ENCODE results near the gene POMT1. TPM values are rescaled to one million over a fixed set of nuclear protein-coding genes. Genes with fewer than 3 reads are reported as not detected.
"Not testable (repeated sequence)": the region's sequence is repeated elsewhere in the genome, so short reads cannot be mapped to it uniquely, and the experiment has no call there.

POMT1 gene
- total RNA-seq, 1 experiment from 2014 or later: 58.0 TPM

DNA sequence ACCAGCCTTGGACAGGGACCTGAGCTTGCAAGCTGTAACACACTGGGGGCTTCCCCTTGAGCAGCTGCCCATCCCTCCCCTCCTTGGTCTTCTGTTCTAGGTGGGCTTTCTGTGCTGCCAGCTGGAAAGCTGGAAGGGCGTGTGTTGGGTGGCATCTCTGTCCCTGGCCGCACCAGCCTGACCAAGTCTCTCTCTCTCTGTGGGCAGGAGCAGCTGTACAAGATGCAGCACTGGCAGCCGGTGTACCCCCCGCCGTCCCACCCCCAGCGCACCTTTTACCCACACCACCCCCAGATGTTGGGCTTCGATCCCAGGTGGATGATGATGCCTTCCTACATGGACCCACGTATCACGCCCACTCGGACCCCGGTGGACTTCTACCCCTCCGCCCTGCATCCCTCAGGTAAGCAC lies 32.1 kb upstream of the POMT1 start:
- BruUV-seq (replicated peaks): no TSS peak
- CTCF ChIA-PET: no interaction called here
- Histone ChIP-seq H3K27ac (ENCODE audit: low read length) (no peak overlapping the region), H3K4me3 (ENCODE audit: low read depth in 2 of 2, low read length in 2 of 2) (no peak overlapping the region), H3K36me3 (ENCODE audit: control insufficient read depth, insufficient read depth, low read length) (peaks cover 27% of the 10 kb centered on the region), H3K9me3 (ENCODE audit: control insufficient read depth, insufficient read depth, low read depth, low read length) (no peaks in the 10 kb centered on the region), H3K27me3 (ENCODE audit: control insufficient read depth, insufficient read depth, low read length) (no peaks in the 10 kb centered on the region), H3K4me1 (ENCODE audit: control insufficient read depth, insufficient read depth, low read length) (no peaks in the 10 kb centered on the region)
- ATAC-seq: no peak
- no peak for DNase-seq (ENCODE audit: low read depth, low spot score)
- in situ Hi-C loops (cut with HindIII; ENCODE audit: low pct_unique_long_range_greater_than_20kb, low sequenced_read_pairs): no loop called here
- TF ChIP-seq TCF7L2 (IDR thresholded peaks at IDR 0.05; ENCODE audit: low read depth, low read length) (no peak), REST (IDR thresholded peaks at IDR 0.05; ENCODE audit: insufficient read depth in 1 of 2, low read depth in 2 of 2, low read length in 1 of 2) (no peak), SIN3A (IDR thresholded peaks at IDR 0.05; ENCODE audit: borderline replicate concordance, insufficient read depth, low read depth, low read length) (no peak), POLR2AphosphoS5 (IDR thresholded peaks at IDR 0.05; ENCODE audit: low read depth, low read length) (no peak)
- TF ChIP-seq, protein P1, sequence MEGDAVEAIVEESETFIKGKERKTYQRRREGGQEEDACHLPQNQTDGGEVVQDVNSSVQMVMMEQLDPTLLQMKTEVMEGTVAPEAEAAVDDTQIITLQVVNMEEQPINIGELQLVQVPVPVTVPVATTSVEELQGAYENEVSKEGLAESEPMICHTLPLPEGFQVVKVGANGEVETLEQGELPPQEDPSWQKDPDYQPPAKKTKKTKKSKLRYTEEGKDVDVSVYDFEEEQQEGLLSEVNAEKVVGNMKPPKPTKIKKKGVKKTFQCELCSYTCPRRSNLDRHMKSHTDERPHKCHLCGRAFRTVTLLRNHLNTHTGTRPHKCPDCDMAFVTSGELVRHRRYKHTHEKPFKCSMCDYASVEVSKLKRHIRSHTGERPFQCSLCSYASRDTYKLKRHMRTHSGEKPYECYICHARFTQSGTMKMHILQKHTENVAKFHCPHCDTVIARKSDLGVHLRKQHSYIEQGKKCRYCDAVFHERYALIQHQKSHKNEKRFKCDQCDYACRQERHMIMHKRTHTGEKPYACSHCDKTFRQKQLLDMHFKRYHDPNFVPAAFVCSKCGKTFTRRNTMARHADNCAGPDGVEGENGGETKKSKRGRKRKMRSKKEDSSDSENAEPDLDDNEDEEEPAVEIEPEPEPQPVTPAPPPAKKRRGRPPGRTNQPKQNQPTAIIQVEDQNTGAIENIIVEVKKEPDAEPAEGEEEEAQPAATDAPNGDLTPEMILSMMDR (IDR thresholded peaks at IDR 0.05): no peak
- intact Hi-C loops (cut with micrococcal nuclease; ENCODE audit: unreplicated experiment): no loop called here
- POLR2A ChIA-PET: no interaction called here

DNA sequence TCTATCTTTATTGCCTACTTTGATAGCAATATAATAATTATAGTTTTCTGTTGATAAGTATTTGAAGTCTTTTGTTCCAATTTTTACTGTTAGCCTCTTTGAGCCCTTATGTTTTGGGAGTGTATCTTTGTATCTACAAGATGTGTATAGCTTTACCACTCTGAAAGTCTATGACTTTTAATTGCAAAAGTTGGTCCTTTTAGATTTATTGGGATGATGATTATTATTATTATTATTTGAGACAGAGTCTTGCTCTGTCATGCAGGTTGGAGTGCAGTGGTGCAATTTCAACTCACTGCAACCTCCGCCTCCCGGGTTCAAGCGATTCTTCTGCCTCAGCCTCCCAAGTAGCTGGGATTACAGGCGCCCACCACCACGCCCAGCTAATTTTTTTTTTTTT lies 30.6 kb upstream of the POMT1 start:
- POLR2A ChIA-PET; H3K27me3 ChIP-seq (ENCODE audit: control insufficient read depth, insufficient read depth, low read length); CTCF ChIA-PET; H3K27ac ChIP-seq (ENCODE audit: low read length); H3K4me1 ChIP-seq (ENCODE audit: control insufficient read depth, insufficient read depth, low read length); BruUV-seq (replicated peaks); DNase-seq (ENCODE audit: low read depth, low spot score); in situ Hi-C loops (cut with HindIII; ENCODE audit: low pct_unique_long_range_greater_than_20kb, low sequenced_read_pairs); H3K4me3 ChIP-seq (ENCODE audit: low read depth in 2 of 2, low read length in 2 of 2); H3K9me3 ChIP-seq (ENCODE audit: control insufficient read depth, insufficient read depth, low read depth, low read length); intact Hi-C loops (cut with micrococcal nuclease; ENCODE audit: unreplicated experiment); ATAC-seq: not testable (repeated sequence)
- peaks cover 27% of the 10 kb centered on the region for H3K36me3 ChIP-seq (ENCODE audit: control insufficient read depth, insufficient read depth, low read length)

DNA sequence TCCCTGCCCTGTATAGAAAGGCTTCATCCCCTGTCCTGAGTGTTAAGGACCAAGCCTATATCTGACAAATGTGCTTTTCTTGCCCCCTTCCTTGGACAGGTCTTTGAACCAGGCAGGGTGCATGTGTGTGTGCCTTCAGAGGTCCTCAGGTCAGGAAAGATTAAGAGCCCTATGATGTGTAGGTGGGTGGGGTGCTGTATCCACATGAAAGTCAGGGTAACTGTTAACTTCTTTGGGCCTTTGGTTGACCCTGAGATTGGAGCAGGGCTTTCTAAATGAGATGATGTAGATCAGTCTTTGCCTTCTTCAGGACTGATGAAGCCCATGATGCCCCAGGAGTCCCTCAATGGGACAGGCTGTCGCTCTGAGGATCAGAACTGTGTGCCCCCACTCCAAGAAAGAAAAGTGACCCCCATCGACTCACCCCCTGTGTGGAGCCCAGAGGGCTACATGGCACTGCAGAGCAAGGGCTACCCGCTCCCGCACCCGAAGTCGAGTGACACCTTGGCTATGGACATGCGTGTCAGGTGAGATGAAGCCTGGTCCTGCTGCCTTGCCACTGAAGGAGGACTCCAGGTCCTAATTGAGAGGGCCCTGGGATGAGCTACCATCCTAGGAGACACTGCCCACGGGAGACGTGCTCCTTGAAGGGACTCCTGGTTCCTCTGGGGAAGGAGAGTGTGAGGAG lies 29.4 kb upstream of the POMT1 start:
- POLR2A ChIA-PET: no interaction called here
- Histone ChIP-seq H3K4me1 (ENCODE audit: control insufficient read depth, insufficient read depth, low read length) (no peaks in the 10 kb centered on the region), H3K27ac (ENCODE audit: low read length) (no peak overlapping the region), H3K4me3 (ENCODE audit: low read depth in 2 of 2, low read length in 2 of 2) (no peak overlapping the region), H3K9me3 (ENCODE audit: control insufficient read depth, insufficient read depth, low read depth, low read length) (no peaks in the 10 kb centered on the region), H3K27me3 (ENCODE audit: control insufficient read depth, insufficient read depth, low read length) (no peaks in the 10 kb centered on the region), H3K36me3 (ENCODE audit: control insufficient read depth, insufficient read depth, low read length) (peaks cover 22% of the 10 kb centered on the region)
- ATAC-seq (no peak), DNase-seq (ENCODE audit: low read depth, low spot score) (no peak)
- BruUV-seq (replicated peaks): no TSS peak
- intact Hi-C loops (cut with micrococcal nuclease; ENCODE audit: unreplicated experiment): no loop called here
- TF ChIP-seq SIN3A (IDR thresholded peaks at IDR 0.05; ENCODE audit: borderline replicate concordance, insufficient read depth, low read depth, low read length): no peak
- TF ChIP-seq POLR2AphosphoS5 (IDR thresholded peaks at IDR 0.05; ENCODE audit: low read depth, low read length): no peak
- no peak for TF ChIP-seq REST (IDR thresholded peaks at IDR 0.05; ENCODE audit: insufficient read depth in 1 of 2, low read depth in 2 of 2, low read length in 1 of 2)
- TF ChIP-seq, protein P1 (IDR thresholded peaks at IDR 0.05): no peak
- no peak for TF ChIP-seq TCF7L2 (IDR thresholded peaks at IDR 0.05; ENCODE audit: low read depth, low read length)
- in situ Hi-C loops (cut with HindIII; ENCODE audit: low pct_unique_long_range_greater_than_20kb, low sequenced_read_pairs): no loop called here
- CTCF ChIA-PET: no interaction called here
